ENCODE measurements around the gene COL18A1. TPM values are rescaled to one million over a fixed set of nuclear protein-coding genes. Genes with fewer than 3 reads are reported as not detected.
A peak's percentile ranks its signal among the peaks of the same experiment; 100 is the strongest.

COL18A1 gene
- total RNA-seq, 1 experiment from 2014 or later = 170 TPM

DNA sequence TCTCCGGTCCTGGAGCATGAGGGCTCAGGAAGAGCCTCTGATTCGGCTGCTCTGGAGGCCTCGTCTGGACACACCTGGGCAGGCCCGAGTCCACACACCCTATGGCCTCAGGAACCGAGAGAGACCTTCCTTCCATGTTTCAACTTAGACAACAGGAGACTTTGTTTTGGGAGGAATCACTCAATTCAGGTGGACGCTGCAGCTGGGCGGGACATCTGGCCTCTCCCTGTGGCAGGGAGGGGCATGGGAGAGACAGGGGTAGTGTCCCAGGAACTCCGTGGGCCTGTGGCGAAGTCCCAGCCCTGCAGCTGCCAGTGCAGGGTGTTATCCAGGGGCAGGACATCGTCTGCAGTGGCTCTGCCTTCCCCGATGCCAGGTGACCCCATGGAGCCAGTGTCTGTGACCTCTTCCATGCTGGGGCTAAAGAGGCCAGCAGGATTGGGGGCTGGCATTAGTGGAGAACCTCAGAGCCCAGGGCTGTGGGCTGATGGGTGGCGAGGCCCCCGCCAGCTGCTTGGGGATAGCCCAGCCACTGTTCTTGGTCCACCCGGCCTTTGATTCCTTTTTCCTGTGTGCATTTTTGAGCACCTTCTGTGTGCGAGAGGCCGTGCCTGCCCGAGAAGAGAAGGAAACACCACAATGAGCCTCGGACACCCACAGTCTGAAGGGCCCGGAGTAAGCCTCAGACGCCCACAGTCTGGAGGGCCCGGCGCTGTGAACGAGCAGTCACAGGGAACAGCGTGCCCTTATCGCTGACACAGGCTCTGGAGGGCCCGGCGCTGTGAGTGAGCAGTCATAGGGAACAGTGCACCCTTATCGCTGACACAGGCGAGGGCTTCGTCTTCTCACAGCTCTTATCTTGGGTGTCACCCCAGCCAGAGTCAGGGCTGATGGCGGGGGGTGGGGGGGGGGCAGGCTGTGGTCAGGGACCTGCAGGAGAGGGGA lies 6.2 kb downstream of the COL18A1 start:
- TF ChIP-seq, protein P1, sequence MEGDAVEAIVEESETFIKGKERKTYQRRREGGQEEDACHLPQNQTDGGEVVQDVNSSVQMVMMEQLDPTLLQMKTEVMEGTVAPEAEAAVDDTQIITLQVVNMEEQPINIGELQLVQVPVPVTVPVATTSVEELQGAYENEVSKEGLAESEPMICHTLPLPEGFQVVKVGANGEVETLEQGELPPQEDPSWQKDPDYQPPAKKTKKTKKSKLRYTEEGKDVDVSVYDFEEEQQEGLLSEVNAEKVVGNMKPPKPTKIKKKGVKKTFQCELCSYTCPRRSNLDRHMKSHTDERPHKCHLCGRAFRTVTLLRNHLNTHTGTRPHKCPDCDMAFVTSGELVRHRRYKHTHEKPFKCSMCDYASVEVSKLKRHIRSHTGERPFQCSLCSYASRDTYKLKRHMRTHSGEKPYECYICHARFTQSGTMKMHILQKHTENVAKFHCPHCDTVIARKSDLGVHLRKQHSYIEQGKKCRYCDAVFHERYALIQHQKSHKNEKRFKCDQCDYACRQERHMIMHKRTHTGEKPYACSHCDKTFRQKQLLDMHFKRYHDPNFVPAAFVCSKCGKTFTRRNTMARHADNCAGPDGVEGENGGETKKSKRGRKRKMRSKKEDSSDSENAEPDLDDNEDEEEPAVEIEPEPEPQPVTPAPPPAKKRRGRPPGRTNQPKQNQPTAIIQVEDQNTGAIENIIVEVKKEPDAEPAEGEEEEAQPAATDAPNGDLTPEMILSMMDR (IDR thresholded peaks at IDR 0.05; ENCODE audit: insufficient read depth in 1 of 2, low read depth in 1 of 2, low read length in 1 of 2, severe bottlenecking in 1 of 2, unreplicated experiment in 1 of 2) = no peak
- Histone ChIP-seq H3K4me1 (peaks cover 53% of the 10 kb centered on the region), H3K9me3 (no peaks in the 10 kb centered on the region), H3K27me3 (replicated peaks; ENCODE audit: control insufficient read depth, insufficient read depth, low read length) (no peaks in the 10 kb centered on the region), H3K4me3 (ENCODE audit: low read depth, low read length) (no peak overlapping the region), H3K36me3 (ENCODE audit: control insufficient read depth, insufficient read depth, low read length) (peaks cover 2% of the 10 kb centered on the region; the same call in 1 of the 2 replicates)
- Mint-ChIP-seq H3K27ac (ENCODE audit: unreplicated experiment) (peak overlapping the region; percentile 91), H3K36me3 (ENCODE audit: insufficient read depth, unreplicated experiment) (peaks cover 39% of the 10 kb centered on the region), H3K27me3 (ENCODE audit: insufficient read depth, unreplicated experiment) (no peaks in the 10 kb centered on the region), H3K9me3 (ENCODE audit: unreplicated experiment) (no peaks in the 10 kb centered on the region), H3K4me3 (ENCODE audit: unreplicated experiment) (peak overlapping the region; percentile 57), H3K4me1 (ENCODE audit: low read depth, unreplicated experiment) (peaks cover 15% of the 10 kb centered on the region)
- intact Hi-C loops (cut with micrococcal nuclease; ENCODE audit: unreplicated experiment) = loop anchor here (1.0 kb wide), 1 partner anchor 119 kb away; no protein-coding TSS in a partner anchor
- no TSS peak for BruUV-seq (replicated peaks)
- ChIA-PET POLR2A (interaction anchor here (0.7 kb wide), 2 partner anchors 54 to 274 kb away, joined by 3 read pairs; no protein-coding TSS in a partner anchor), CTCF (interaction anchor here (0.8 to 1.2 kb wide), 2 partner anchors 54 to 119 kb away, joined by 4 to 8 read pairs; no protein-coding TSS in a partner anchor)
- no peak for DNase-seq

DNA sequence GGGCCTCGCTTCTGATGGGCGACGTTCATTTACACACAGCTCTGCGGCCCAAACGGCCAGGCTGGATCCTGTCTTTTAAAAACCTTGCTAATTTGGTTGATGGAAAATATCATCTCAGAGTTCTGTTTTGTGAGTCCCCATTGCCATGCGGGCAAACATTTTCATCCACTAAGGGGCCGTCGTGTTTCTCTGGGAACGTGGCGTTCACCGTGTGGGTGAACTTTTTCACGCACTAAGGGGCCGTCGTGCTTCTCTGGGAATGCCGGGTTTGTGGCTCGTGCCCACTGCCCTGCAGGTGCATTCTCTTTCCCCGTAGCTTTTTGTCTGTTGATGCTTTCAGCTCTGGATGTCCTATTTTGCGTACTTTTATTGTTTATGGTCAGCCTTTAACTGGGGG lies 6.8 kb downstream of the COL18A1 start:
- peaks cover 35% of the 10 kb centered on the region for H3K36me3 Mint-ChIP-seq (ENCODE audit: insufficient read depth, unreplicated experiment)
- TF ChIP-seq, protein P1 (IDR thresholded peaks at IDR 0.05; ENCODE audit: insufficient read depth in 1 of 2, low read depth in 1 of 2, low read length in 1 of 2, severe bottlenecking in 1 of 2, unreplicated experiment in 1 of 2) = no peak
- ChIA-PET CTCF (no interaction called here), POLR2A (no interaction called here)
- no peaks in the 10 kb centered on the region for H3K27me3 Mint-ChIP-seq (ENCODE audit: insufficient read depth, unreplicated experiment)
- Histone ChIP-seq H3K27me3 (replicated peaks; ENCODE audit: control insufficient read depth, insufficient read depth, low read length) (no peaks in the 10 kb centered on the region), H3K4me1 (peaks cover 46% of the 10 kb centered on the region), H3K36me3 (ENCODE audit: control insufficient read depth, insufficient read depth, low read length) (peaks cover 2% of the 10 kb centered on the region; the same call in 1 of the 2 replicates), H3K4me3 (ENCODE audit: low read depth, low read length) (no peak overlapping the region), H3K9me3 (no peaks in the 10 kb centered on the region)
- H3K9me3 Mint-ChIP-seq (ENCODE audit: unreplicated experiment) = no peaks in the 10 kb centered on the region
- DNase-seq = no peak
- H3K27ac Mint-ChIP-seq (ENCODE audit: unreplicated experiment) = no peak overlapping the region
- intact Hi-C loops (cut with micrococcal nuclease; ENCODE audit: unreplicated experiment) = no loop called here
- BruUV-seq (replicated peaks) = no TSS peak
- H3K4me3 Mint-ChIP-seq (ENCODE audit: unreplicated experiment) = no peak overlapping the region
- H3K4me1 Mint-ChIP-seq (ENCODE audit: low read depth, unreplicated experiment) = peaks cover 13% of the 10 kb centered on the region

DNA sequence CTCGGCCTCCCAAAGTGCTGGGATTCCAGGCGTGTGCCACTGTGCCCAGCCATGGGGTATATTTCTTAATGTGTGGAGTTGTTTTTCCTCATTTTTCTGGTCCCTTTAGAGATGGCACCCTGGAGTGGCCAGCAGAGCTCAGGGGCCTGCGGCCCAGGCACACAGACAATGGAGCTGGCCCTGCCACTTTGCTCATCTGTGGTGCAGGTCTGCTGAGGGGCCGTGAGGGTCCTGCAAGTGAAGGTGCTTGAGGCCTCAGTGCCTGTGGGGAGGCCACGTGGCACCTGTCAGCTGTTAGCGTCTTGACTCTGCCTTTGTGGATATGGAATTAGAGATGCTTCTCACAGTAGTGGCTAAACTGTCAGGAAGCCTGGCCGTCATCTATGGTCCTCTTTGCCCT lies 7.5 kb downstream of the COL18A1 start:
- H3K4me1 ChIP-seq = peaks cover 39% of the 10 kb centered on the region
- BruUV-seq (replicated peaks) = no TSS peak
- H3K36me3 Mint-ChIP-seq (ENCODE audit: insufficient read depth, unreplicated experiment) = peaks cover 35% of the 10 kb centered on the region
- no peaks in the 10 kb centered on the region for H3K27me3 ChIP-seq (replicated peaks; ENCODE audit: control insufficient read depth, insufficient read depth, low read length)
- no peak overlapping the region for H3K4me3 ChIP-seq (ENCODE audit: low read depth, low read length)
- ChIA-PET POLR2A (no interaction called here), CTCF (no interaction called here)
- H3K4me1 Mint-ChIP-seq (ENCODE audit: low read depth, unreplicated experiment) = peaks cover 14% of the 10 kb centered on the region
- H3K27ac Mint-ChIP-seq (ENCODE audit: unreplicated experiment) = no peak overlapping the region
- intact Hi-C loops (cut with micrococcal nuclease; ENCODE audit: unreplicated experiment) = no loop called here
- H3K27me3 Mint-ChIP-seq (ENCODE audit: insufficient read depth, unreplicated experiment) = no peaks in the 10 kb centered on the region
- H3K9me3 Mint-ChIP-seq (ENCODE audit: unreplicated experiment) = no peaks in the 10 kb centered on the region
- H3K9me3 ChIP-seq = no peaks in the 10 kb centered on the region
- DNase-seq = no peak
- no peaks in the 10 kb centered on the region; the same call in 1 of the 2 replicates for H3K36me3 ChIP-seq (ENCODE audit: control insufficient read depth, insufficient read depth, low read length)
- no peak overlapping the region for H3K4me3 Mint-ChIP-seq (ENCODE audit: unreplicated experiment)
- TF ChIP-seq, protein P1 (IDR thresholded peaks at IDR 0.05; ENCODE audit: insufficient read depth in 1 of 2, low read depth in 1 of 2, low read length in 1 of 2, severe bottlenecking in 1 of 2, unreplicated experiment in 1 of 2) = no peak

All from Caco-2 (cell line).